HCT116 (cell line): ENCODE data around the gene GABBR2. TPM values are rescaled to one million over a fixed set of nuclear protein-coding genes. Genes with fewer than 3 reads are reported as not detected.

ENCODE experiments used
- ATAC-seq: fragments of 200-7000 bp; cut with Tn5 transposase; 2 replicates; pipeline ENCODE4 v1.9.1; 2020; ENCODE audit warnings: mild to moderate bottlenecking, moderate library complexity
- BruUV-seq: library from RNA; stranded (reverse); fragments of 400-500 nt; replicated peaks from 2 replicates; lab custom pipeline; 2021; lab: Mats Ljungman, UMichigan
- CTCF ChIA-PET: fragments of 300-600 bp; sonication (Branson Sonifier 250); formaldehyde crosslinking; loops from one replicate; lab custom pipeline; 2021; ENCODE audit warnings: antibody characterized with exemption; lab: Charles Lee
- POLR2A ChIA-PET: fragments of 300-600, 350-600 bp; sonication (Branson Sonifier 250); formaldehyde crosslinking; loops from one replicate; lab custom pipeline; 2021; ENCODE audit warnings: antibody characterized with exemption; lab: Charles Lee
- RAD21 ChIA-PET, 2 experiments: fragments of 300-600 bp; sonication (Branson Sonifier 250); formaldehyde crosslinking; loops; one replicate each; lab custom pipeline; 2023; ENCODE audit warnings: low total read pairs in 2 of 2; ENCODE audit not compliant: uncharacterized antibody in 2 of 2, unreplicated experiment in 2 of 2, low non-redundant PET in 1 of 2; lab: Charles Lee
- DNase-seq: peaks from one replicate; pipeline ENCODE4 v3.0.0-alpha.2; 2010; ENCODE audit warnings: low read depth, low spot score
- H2AFZ ChIP-seq: fragments of 200-600 bp; shearing (Covaris generic), sonication (generic); 2 replicates; pipeline ENCODE4 v1.6.1; 2017; ENCODE audit warnings: low read depth, mixed run types, mixed read lengths, antibody characterized with exemption, low read length; ENCODE audit not compliant: poor library complexity, severe bottlenecking
- H3K27ac ChIP-seq: 2 replicates; pipeline ENCODE4 v1.5.1; 2012; ENCODE audit warnings: low read depth, low read length
- H3K27me3 ChIP-seq: fragments of 200-600 bp; sonication (generic); 2 replicates; pipeline ENCODE4 v1.6.1; 2016; ENCODE audit warnings: mixed run types, low read length, mixed read lengths; ENCODE audit not compliant: insufficient read depth
- H3K36me3 ChIP-seq, 2 experiments: fragments of 200-500 bp in 1 of 2; fragments of 200-600 bp in 1 of 2; sonication (Bioruptor generic) in 1 of 2; sonication (generic) in 1 of 2; 2 replicates each; pipeline versions ENCODE4 v1.5.1 to v1.6.1; 2014 to 2016; ENCODE audit warnings: low read length in 2 of 2, inconsistent platforms in 1 of 2, mixed read lengths in 1 of 2, mixed run types in 1 of 2; ENCODE audit not compliant: insufficient read depth in 2 of 2, control insufficient read depth in 1 of 2
- H3K4me1 ChIP-seq, 2 experiments: fragments of 200-600 bp in 1 of 2; sonication (generic) in 1 of 2; 2 replicates each; pipeline versions ENCODE4 v1.5.1 to v1.6.1; 2012 to 2017; ENCODE audit warnings: low read length in 2 of 2, inconsistent platforms in 1 of 2, mild to moderate bottlenecking in 1 of 2, mixed read lengths in 1 of 2, mixed run types in 1 of 2, moderate library complexity in 1 of 2; ENCODE audit not compliant: insufficient read depth in 2 of 2, control insufficient read depth in 1 of 2
- H3K4me2 ChIP-seq: fragments of 200-600 bp; sonication (generic); 2 replicates; pipeline ENCODE4 v1.6.1; 2017; ENCODE audit warnings: mixed run types, low read length, mixed read lengths
- H3K4me3 ChIP-seq, 2 experiments: fragments of 200-600 bp in 1 of 2; sonication (generic) in 1 of 2; replicated peaks in 1 of 2; 2 replicates each; pipeline ENCODE4 v1.5.1; 2011 to 2016; ENCODE audit warnings: low read length in 2 of 2, control low read depth in 1 of 2, low read depth in 1 of 2, mild to moderate bottlenecking in 1 of 2, mixed read lengths in 1 of 2, mixed run types in 1 of 2
- H3K79me2 ChIP-seq: fragments of 200-600 bp; sonication (generic); 2 replicates; pipeline ENCODE4 v1.6.1; 2017; ENCODE audit warnings: mild to moderate bottlenecking, mixed run types, low read length, moderate library complexity, mixed read lengths; ENCODE audit not compliant: insufficient read depth
- H3K9ac ChIP-seq: fragments of 200-600 bp; sonication (generic); 2 replicates; pipeline ENCODE4 v1.6.1; 2016; ENCODE audit warnings: low read length, mixed read lengths
- H3K9me2 ChIP-seq: fragments of 200-600 bp; sonication (generic), shearing (Covaris generic); 2 replicates; pipeline ENCODE4 v1.6.1; 2017; ENCODE audit warnings: mixed run types, mild to moderate bottlenecking, moderate library complexity; ENCODE audit not compliant: insufficient read depth
- H3K9me3 ChIP-seq, 2 experiments: fragments of 200-500 bp in 1 of 2; fragments of 200-600 bp in 1 of 2; sonication (Bioruptor generic) in 1 of 2; sonication (generic) in 1 of 2; 2 replicates each; pipeline ENCODE4 v1.6.1; 2014 to 2017; ENCODE audit warnings: low read length in 2 of 2, mixed read lengths in 2 of 2, inconsistent platforms in 1 of 2, low read depth in 1 of 2, mild to moderate bottlenecking in 1 of 2, mixed run types in 1 of 2, moderate library complexity in 1 of 2; ENCODE audit not compliant: control insufficient read depth in 1 of 2, insufficient read depth in 1 of 2
- H4K20me1 ChIP-seq: fragments of 200-600 bp; sonication (generic), shearing (Covaris generic); 2 replicates; pipeline ENCODE4 v1.6.1; 2017; ENCODE audit warnings: mixed run types, mild to moderate bottlenecking, moderate library complexity; ENCODE audit not compliant: insufficient read depth
- ATF3 ChIP-seq: IDR thresholded peaks from 2 replicates; pipeline ENCODE4 v1.6.1; 2012
- CBX3 ChIP-seq: IDR thresholded peaks from 2 replicates; pipeline ENCODE4 v1.6.1; 2012; ENCODE audit warnings: low read depth
- EGR1 ChIP-seq: IDR thresholded peaks from 2 replicates; pipeline ENCODE4 v1.6.1; 2012; ENCODE audit warnings: low read depth
- ELF1 ChIP-seq: IDR thresholded peaks from 2 replicates; pipeline ENCODE4 v1.6.1; 2012; ENCODE audit warnings: low read depth, borderline replicate concordance
- EZH2 ChIP-seq: fragments of 200-600 bp; sonication (generic); IDR thresholded peaks from 2 replicates; pipeline ENCODE4 v1.6.1; 2017; ENCODE audit warnings: antibody characterized with exemption, mixed run types
- EZH2phosphoT487 ChIP-seq: fragments of 200-600 bp; IDR thresholded peaks from 2 replicates; pipeline ENCODE4 v1.6.1; 2018; ENCODE audit warnings: antibody characterized with exemption, borderline replicate concordance
- MAX ChIP-seq: IDR thresholded peaks from 2 replicates; pipeline ENCODE4 v1.6.1; 2012
- POLR2A ChIP-seq: IDR thresholded peaks from 2 replicates; pipeline ENCODE4 v1.7.0; 2011; ENCODE audit warnings: borderline replicate concordance; ENCODE audit not compliant: insufficient read depth, insufficient read length; ENCODE audit errors: extremely low read depth
- POLR2AphosphoS5 ChIP-seq: IDR thresholded peaks from 2 replicates; pipeline ENCODE4 v1.6.1; 2011; ENCODE audit warnings: mild to moderate bottlenecking, low read depth, low read length, moderate library complexity
- SIN3A ChIP-seq: IDR thresholded peaks from 2 replicates; pipeline ENCODE4 v1.6.1; 2012; ENCODE audit warnings: low read depth
- SP1 ChIP-seq: IDR thresholded peaks from 2 replicates; pipeline ENCODE4 v1.6.1; 2012; ENCODE audit warnings: low read depth
- SRF ChIP-seq: IDR thresholded peaks from 2 replicates; pipeline ENCODE4 v1.6.1; 2012; ENCODE audit warnings: low read depth
- TCF7L2 ChIP-seq: IDR thresholded peaks from 2 replicates; pipeline ENCODE4 v1.7.0; 2011; ENCODE audit warnings: borderline replicate concordance, inconsistent platforms; ENCODE audit not compliant: insufficient read depth, insufficient read length; ENCODE audit errors: extremely low read depth
- YY1 ChIP-seq: IDR thresholded peaks from 2 replicates; pipeline ENCODE4 v1.6.1; 2011; ENCODE audit warnings: low read length, low read depth, moderate library complexity, mild to moderate bottlenecking; ENCODE audit not compliant: insufficient replicate concordance; ENCODE audit errors: extremely low read depth
- ZBTB33 ChIP-seq: IDR thresholded peaks from 2 replicates; pipeline ENCODE4 v1.6.1; 2011; ENCODE audit warnings: mild to moderate bottlenecking, low read length, moderate library complexity; ENCODE audit not compliant: insufficient replicate concordance; ENCODE audit errors: extremely low read depth
- ZFX ChIP-seq: fragments of 450-650 bp; IDR thresholded peaks from 2 replicates; pipeline ENCODE4 v1.6.1; 2017
- ZNF274 ChIP-seq: fragments of 200-500 bp; sonication (Bioruptor generic); IDR thresholded peaks from 2 replicates; pipeline ENCODE4 v1.6.1; 2014; ENCODE audit warnings: mild to moderate bottlenecking, low read depth, low read length, inconsistent platforms
- intact Hi-C: fragments of 100-400 bp; cut with micrococcal nuclease; formaldehyde crosslinking; loops from 2 replicates; pipeline ENCODE4 v1.10.0; 2022
- total RNA-seq: library from RNA; stranded (reverse); gene quantifications from one replicate; pipeline ENCODE4 v1.2.1, GENCODE V29; 2021; ENCODE audit not compliant: unreplicated experiment

GABBR2 gene
- total RNA-seq, 1 experiment from 2014 or later = 0.15 TPM

GRCh38 chr9:98743329-98743728 lies 34.6 kb upstream of the GABBR2 start:
- ATAC-seq = no peak
- Histone ChIP-seq H3K4me1 (no peaks in the 10 kb centered on the region; a peak in 1 of 4 replicates), H2AFZ (no peak overlapping the region), H3K27me3 (no peaks in the 10 kb centered on the region), H3K27ac (no peak overlapping the region), H4K20me1 (no peaks in the 10 kb centered on the region), H3K9me2 (no peaks in the 10 kb centered on the region), H3K4me3 (no peak overlapping the region), H3K4me2 (no peak overlapping the region), H3K9ac (no peak overlapping the region), H3K79me2 (no peaks in the 10 kb centered on the region), H3K9me3 (no peaks in the 10 kb centered on the region), H3K36me3 (0 out of 4 replicates have a peak, but pooled peaks cover 3 to 4% of the 10 kb centered on the region in 2 experiments)
- ChIA-PET RAD21 (no interaction called here), CTCF (no interaction called here), POLR2A (no interaction called here)
- intact Hi-C loops = no loop called here
- DNase-seq = no peak
- no peak for TF ChIP-seq SP1
- no peak for TF ChIP-seq POLR2A
- TF ChIP-seq TCF7L2 = no peak
- TF ChIP-seq ELF1 = no peak
- no peak for TF ChIP-seq SRF
- TF ChIP-seq ZFX = no peak
- TF ChIP-seq YY1 = no peak
- no TSS peak for BruUV-seq

GRCh38 chr9:98742325-98743280 lies 33.9 kb upstream of the GABBR2 start:
- ChIA-PET POLR2A (interaction anchor here (0.6 kb wide), 1 partner anchor 72 kb away, joined by 3 read pairs; no protein-coding TSS in a partner anchor), RAD21 (no interaction called here), CTCF (no interaction called here)
- ATAC-seq (no peak), DNase-seq (no peak)
- H3K27ac ChIP-seq = no peak overlapping the region
- no peak overlapping the region for H3K9ac ChIP-seq
- H3K36me3 ChIP-seq = 0 out of 4 replicates have a peak, but pooled peaks cover 3 to 4% of the 10 kb centered on the region in 2 experiments
- TF ChIP-seq ZNF274 (no peak), POLR2AphosphoS5 (no peak), ATF3 (no peak), MAX (no peak), SP1 (no peak), EGR1 (no peak), ELF1 (no peak), SRF (no peak), EZH2 (no peak), CBX3 (no peak), ZBTB33 (no peak), EZH2phosphoT487 (no peak), SIN3A (no peak)
- no peaks in the 10 kb centered on the region for H3K9me3 ChIP-seq
- H3K4me3 ChIP-seq = no peak overlapping the region
- no peak overlapping the region for H3K4me2 ChIP-seq
- no TSS peak for BruUV-seq
- no peaks in the 10 kb centered on the region for H3K27me3 ChIP-seq
- intact Hi-C loops = no loop called here
- no peaks in the 10 kb centered on the region for H3K79me2 ChIP-seq
- H3K4me1 ChIP-seq = no peaks in the 10 kb centered on the region; a peak in 1 of 4 replicates
- no peaks in the 10 kb centered on the region for H3K9me2 ChIP-seq
- no peak overlapping the region for H2AFZ ChIP-seq
- H4K20me1 ChIP-seq = no peaks in the 10 kb centered on the region
